GM20431 (cell line): ENCODE results near the gene CFAP90.

ENCODE experiments used
- in situ Hi-C: fragments of 300-500 bp; cut with MseI, MboI; formaldehyde crosslinking; loops from one replicate; pipeline ENCODE4 v1.15.0; 2020; ENCODE audit warnings: low sequenced_read_pairs; ENCODE audit not compliant: unreplicated experiment

Gene CFAP90

GRCh38 chr5:7868773-7869473, 18.0 kb upstream of the CFAP90 start, which contains the start of the genes FASTKD3 and MTRR:
FASTKD3 (minus strand) TSS chr5:7869031; CDS start chr5:7868083, 948 bp downstream.
MTRR (plus strand) TSS chr5:7869148; CDS start chr5:7870795, 1,647 bp downstream.
- in situ Hi-C loops: no loop called here

GRCh38 chr5:7868427-7868772, 17.5 kb upstream of the CFAP90 start:
- in situ Hi-C loops: no loop called here

- in situ Hi-C loops: no loop called here
These were observed 16.3 kb upstream of the CFAP90 start for GRCh38 chr5:7867260-7867659.

- in situ Hi-C loops: no loop called here
These were observed 15.3 kb upstream of the CFAP90 start for GRCh38 chr5:7866196-7866595.

- in situ Hi-C loops: no loop called here
These were observed 7.1 kb upstream of the CFAP90 start for GRCh38 chr5:7857926-7858632.

- in situ Hi-C loops: no loop called here
These were observed 6.4 kb upstream of the CFAP90 start for GRCh38 chr5:7857361-7857760.

- in situ Hi-C loops: no loop called here
These were observed 5.9 kb upstream of the CFAP90 start for GRCh38 chr5:7856855-7857254.

GRCh38 chr5:7855611-7856010, 4.7 kb upstream of the CFAP90 start:
- in situ Hi-C loops: no loop called here

- in situ Hi-C loops: no loop called here
These were observed 2.1 kb upstream of the CFAP90 start for GRCh38 chr5:7852988-7853387.

- in situ Hi-C loops: no loop called here
These were observed 1.6 kb upstream of the CFAP90 start for GRCh38 chr5:7852542-7852941.

- in situ Hi-C loops: no loop called here
These were observed 820 bp upstream of the CFAP90 start for GRCh38 chr5:7851617-7852289.

GRCh38 chr5:7851240-7851592, 283 bp upstream of the CFAP90 start:
- in situ Hi-C loops: no loop called here

GRCh38 chr5:7849681-7850394, 1.1 kb downstream of the CFAP90 start:
- in situ Hi-C loops: no loop called here

- in situ Hi-C loops: no loop called here
These were observed 2.6 kb downstream of the CFAP90 start for GRCh38 chr5:7848296-7848695.

- in situ Hi-C loops: no loop called here
These were observed 4.6 kb downstream of the CFAP90 start for GRCh38 chr5:7846327-7846726.

GRCh38 chr5:7845557-7845956, 5.4 kb downstream of the CFAP90 start:
- in situ Hi-C loops: no loop called here

- in situ Hi-C loops: no loop called here
These were observed 6.0 kb downstream of the CFAP90 start for GRCh38 chr5:7844901-7845300.

- in situ Hi-C loops: no loop called here
These were observed 8.4 kb downstream of the CFAP90 start for GRCh38 chr5:7842531-7842930.

- in situ Hi-C loops: no loop called here
These were observed 13.5 kb downstream of the CFAP90 start for GRCh38 chr5:7837403-7837802.

- in situ Hi-C loops: no loop called here
These were observed 16.0 kb downstream of the CFAP90 start for GRCh38 chr5:7834982-7835381.

- in situ Hi-C loops: no loop called here
These were observed 22.7 kb downstream of the CFAP90 start for GRCh38 chr5:7828269-7828668.
